Keratinocyte (primary cell): ENCODE data around the gene IP6K2. TPM values are rescaled to one million over a fixed set of nuclear protein-coding genes. Genes with fewer than 3 reads are reported as not detected.

ENCODE experiments used
- DNase-seq: peaks from one replicate; pipeline ENCODE4 v3.0.0-alpha.2; 2011; ENCODE audit warnings: low read depth, missing footprints, low spot score
- FAIRE-seq: peaks from 2 replicates; lab custom pipeline; 2011; peaks lifted over from hg19 to GRCh38; lab: Jason Lieb, UNC
- H2AFZ ChIP-seq: 2 replicates; pipeline ENCODE4 v1.6.0; 2012; ENCODE audit warnings: low read length, control low read depth, inconsistent platforms; ENCODE audit not compliant: control insufficient read depth
- H3K27ac ChIP-seq: 2 replicates; pipeline ENCODE4 v1.5.1; 2011; ENCODE audit warnings: low read length; ENCODE audit not compliant: control insufficient read depth, insufficient read depth
- H3K27me3 ChIP-seq: 3 replicates; pipeline ENCODE4 v1.6.0; 2011; ENCODE audit warnings: low read length; ENCODE audit not compliant: control insufficient read depth, insufficient read depth; ENCODE audit errors: extremely low read depth
- H3K36me3 ChIP-seq, 2 experiments: 2 replicates in 1 of 2; 3 replicates in 1 of 2; pipeline ENCODE4 v1.5.1; 2011; ENCODE audit warnings: low read length in 2 of 2, mild to moderate bottlenecking in 1 of 2; ENCODE audit not compliant: control insufficient read depth in 2 of 2, insufficient read depth in 2 of 2; ENCODE audit errors: extremely low read depth in 1 of 2
- H3K4me1 ChIP-seq: 3 replicates; pipeline ENCODE4 v1.5.1; 2011; ENCODE audit warnings: low read length; ENCODE audit not compliant: control insufficient read depth, insufficient read depth; ENCODE audit errors: extremely low read depth
- H3K4me2 ChIP-seq: 3 replicates; pipeline ENCODE4 v1.6.0; 2011; ENCODE audit warnings: low read depth, low read length; ENCODE audit not compliant: control insufficient read depth, insufficient read depth; ENCODE audit errors: extremely low read depth
- H3K4me3 ChIP-seq, 3 experiments: fragments of 200-600 bp in 1 of 3; sonication (generic) in 1 of 3; 2 replicates in 2 of 3; 3 replicates in 1 of 3; pipeline ENCODE4 v1.5.1; 2011 to 2016; ENCODE audit warnings: low read length in 3 of 3, mild to moderate bottlenecking in 3 of 3, control low read depth in 2 of 3, inconsistent platforms in 1 of 3, low read depth in 1 of 3, mixed read lengths in 1 of 3, mixed run types in 1 of 3, moderate library complexity in 1 of 3; ENCODE audit not compliant: control insufficient read depth in 2 of 3, insufficient read depth in 2 of 3; ENCODE audit errors: extremely low read depth in 1 of 3
- H3K79me2 ChIP-seq: 2 replicates; pipeline ENCODE4 v1.6.0; 2012; ENCODE audit warnings: low read length; ENCODE audit not compliant: control insufficient read depth, insufficient read depth
- H3K9ac ChIP-seq: 3 replicates; pipeline ENCODE4 v1.6.0; 2011; ENCODE audit warnings: low read length; ENCODE audit not compliant: control insufficient read depth, insufficient read depth; ENCODE audit errors: extremely low read depth
- H3K9me1 ChIP-seq: 3 replicates; pipeline ENCODE4 v1.6.0; 2011; ENCODE audit warnings: low read length; ENCODE audit not compliant: control insufficient read depth, insufficient read depth; ENCODE audit errors: extremely low read depth
- H3K9me3 ChIP-seq: 2 replicates; pipeline ENCODE4 v1.5.1; 2012; ENCODE audit warnings: low read depth, low read length; ENCODE audit not compliant: control insufficient read depth
- H4K20me1 ChIP-seq: 3 replicates; pipeline ENCODE4 v1.6.0; 2011; ENCODE audit warnings: low read length; ENCODE audit not compliant: control insufficient read depth, insufficient read depth; ENCODE audit errors: extremely low read depth
- CTCF ChIP-seq, 3 experiments: IDR thresholded peaks in 1 of 3; conservative IDR thresholded peaks in 1 of 3; optimal IDR thresholded peaks in 1 of 3; 2 replicates in 2 of 3; 3 replicates in 1 of 3; pipeline versions ENCODE3 to v1.5.1; 2011; ENCODE audit warnings: low read length in 3 of 3, mild to moderate bottlenecking in 3 of 3, moderate library complexity in 2 of 3, control low read depth in 1 of 3, inconsistent platforms in 1 of 3; ENCODE audit not compliant: insufficient read depth in 2 of 3; ENCODE audit errors: extremely low read depth in 1 of 3
- EZH2 ChIP-seq: IDR thresholded peaks from one replicate; pipeline ENCODE4 v1.6.1; 2012; ENCODE audit warnings: inconsistent platforms, mild to moderate bottlenecking, low read length, moderate library complexity
- dilution Hi-C: fragments of 300-500 bp; cut with MboI; formaldehyde crosslinking; loops from one replicate; pipeline ENCODE4 v1.7.0; 2020; ENCODE audit warnings: low sequenced_read_pairs; ENCODE audit not compliant: extremely low pct_ligation_motif_present
- polyA plus RNA-seq, 5 experiments: library from polyadenylated mRNA; depleted of rRNA in 3 of 5; stranded (reverse) in 3 of 5; stranded (forward) in 1 of 5; unstranded in 1 of 5; fragments of >200 nt; gene quantifications; 1 replicate in 1 of 5; 2 replicates in 3 of 5; 3 replicates in 1 of 5; pipeline versions ENCODE4 v1.2.1 to v1.2.3, GENCODE V29; 2011 to 2012; ENCODE audit warnings: missing spikeins in 2 of 5, low read depth in 1 of 5, low replicate concordance in 1 of 5

Gene IP6K2
- polyA plus RNA-seq, 1 donor (not counting 4 experiments of a cell fraction or from before 2014, with no cell fraction given): 110 TPM

- no peaks in the 10 kb centered on the region for H3K9me3 ChIP-seq
- H4K20me1 ChIP-seq: no peaks in the 10 kb centered on the region
- peaks cover 40% of the 10 kb centered on the region for H3K4me1 ChIP-seq
- peaks cover 34 to 40% of the 10 kb centered on the region in 2 experiments for H3K36me3 ChIP-seq
- FAIRE-seq (no peak), DNase-seq (no peak)
- no peaks in the 10 kb centered on the region for H3K27me3 ChIP-seq
- peaks cover 25% of the 10 kb centered on the region for H3K79me2 ChIP-seq
- no peaks in the 10 kb centered on the region for H3K9me1 ChIP-seq
- no peak overlapping the region for H3K27ac ChIP-seq
- dilution Hi-C loops: no loop called here
- H3K4me3 ChIP-seq: no peak overlapping the region
- no peak overlapping the region for H2AFZ ChIP-seq
- H3K9ac ChIP-seq: no peak overlapping the region
- TF ChIP-seq CTCF (optimal IDR thresholded peaks at IDR 0.05 in 1 of 3, IDR thresholded peaks at IDR 0.05 in 1 of 3, conservative IDR thresholded peaks at IDR 0.05 in 1 of 3; ENCODE audit: extremely low read depth in 1 of 3, insufficient read depth in 2 of 3, low read length in 3 of 3) (no peak), EZH2 (no peak)
- peak overlapping the region; percentile 80 for H3K4me2 ChIP-seq
These were observed 30.3 kb downstream of the IP6K2 start for GRCh38 chr3:48686538-48687219.

- Histone ChIP-seq H3K36me3 (peaks cover 30 to 40% of the 10 kb centered on the region in 2 experiments), H4K20me1 (no peaks in the 10 kb centered on the region), H3K9ac (peak within 1 kb of the TSS; percentile 86), H3K79me2 (peaks cover 20% of the 10 kb centered on the region), H3K9me1 (no peaks in the 10 kb centered on the region), H2AFZ (peak within 1 kb of the TSS; percentile 98), H3K9me3 (no peaks in the 10 kb centered on the region), H3K4me1 (peaks cover 40% of the 10 kb centered on the region), H3K27ac (peak within 1 kb of the TSS; percentile 84), H3K4me3 (peak within 1 kb of the TSS; percentile 78 to 87 (median 81)), H3K4me2 (peak within 1 kb of the TSS; percentile 98), H3K27me3 (no peaks in the 10 kb centered on the region)
- no peak for DNase-seq
- dilution Hi-C loops: no loop called here
- TF ChIP-seq CTCF (optimal IDR thresholded peaks at IDR 0.05 in 1 of 3, IDR thresholded peaks at IDR 0.05 in 1 of 3, conservative IDR thresholded peaks at IDR 0.05 in 1 of 3; ENCODE audit: extremely low read depth in 1 of 3, insufficient read depth in 2 of 3, low read length in 3 of 3): peak in 2 of 3 experiments; percentile 44 to 89
- no peak for TF ChIP-seq EZH2
- FAIRE-seq: no peak
These were observed 31.2 kb downstream of the IP6K2 start, which contains the start of gene NCKIPSD for GRCh38 chr3:48685603-48686511. TSS of gene NCKIPSD (minus strand) at chr3:48685915. CDS start at chr3:48685807, 108 bp downstream.
